HUES64 (cell line): Measurements from ENCODE around the gene ADCY7.

Experiments used
- H3K27ac ChIP-seq: 2 replicates; pipeline ENCODE4 v1.7.0; 2013; ENCODE audit warnings: low read depth, low read length, inconsistent platforms
- H3K27me3 ChIP-seq: 2 replicates; pipeline ENCODE4 v1.6.1; 2013; ENCODE audit warnings: mild to moderate bottlenecking, low read length; ENCODE audit not compliant: insufficient read depth
- H3K36me3 ChIP-seq: 2 replicates; pipeline ENCODE4 v1.6.1; 2013; ENCODE audit warnings: mild to moderate bottlenecking, low read length; ENCODE audit not compliant: insufficient read depth
- H3K4me1 ChIP-seq: 2 replicates; pipeline ENCODE4 v1.6.1; 2013; ENCODE audit warnings: mild to moderate bottlenecking, low read length, moderate library complexity; ENCODE audit not compliant: insufficient read depth
- H3K4me3 ChIP-seq: 2 replicates; pipeline ENCODE4 v1.5.1; 2013; ENCODE audit warnings: mild to moderate bottlenecking, low read length, moderate library complexity
- H3K9ac ChIP-seq: 2 replicates; pipeline ENCODE4 v1.6.1; 2013; ENCODE audit warnings: mild to moderate bottlenecking, low read depth, low read length
- H3K9me3 ChIP-seq: 2 replicates; pipeline ENCODE4 v1.6.1; 2013; ENCODE audit warnings: low read depth, low read length; ENCODE audit not compliant: insufficient read depth
- WGBS: fragments of 150-250, 120-280 bp; methylation state at CpG from one replicate; pipeline ENCODE4 v1.1.7; 2013; ENCODE audit warnings: missing lambda C conversion rate; 5-methylcytosine and 5-hydroxymethylcytosine counted together

The ADCY7 gene

DNA sequence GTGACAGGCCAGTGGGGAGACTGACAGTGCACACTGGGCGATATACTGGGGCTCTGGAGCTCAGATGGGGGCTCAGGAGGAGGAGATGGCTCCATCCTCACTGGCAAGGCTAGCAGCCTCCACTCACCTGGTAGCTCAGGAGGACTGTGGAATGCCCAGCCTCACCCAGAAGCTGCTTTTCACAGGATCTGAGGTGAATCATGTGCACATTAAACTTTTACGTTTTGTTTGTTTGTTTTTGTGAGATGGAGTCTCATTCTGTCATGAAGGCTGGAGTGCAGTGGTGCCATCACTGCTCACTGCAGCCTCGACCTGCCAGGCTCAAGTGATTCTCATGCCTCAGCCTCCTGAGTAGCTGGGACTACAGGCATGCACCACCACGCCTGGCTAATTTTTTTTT, 28.6 kb downstream of the ADCY7 start:
- no peaks in the 10 kb centered on the region for H3K4me1 ChIP-seq
- 92% methylated on average over 3 of the region's 4 CpGs for WGBS
- no peaks in the 10 kb centered on the region for H3K36me3 ChIP-seq

DNA sequence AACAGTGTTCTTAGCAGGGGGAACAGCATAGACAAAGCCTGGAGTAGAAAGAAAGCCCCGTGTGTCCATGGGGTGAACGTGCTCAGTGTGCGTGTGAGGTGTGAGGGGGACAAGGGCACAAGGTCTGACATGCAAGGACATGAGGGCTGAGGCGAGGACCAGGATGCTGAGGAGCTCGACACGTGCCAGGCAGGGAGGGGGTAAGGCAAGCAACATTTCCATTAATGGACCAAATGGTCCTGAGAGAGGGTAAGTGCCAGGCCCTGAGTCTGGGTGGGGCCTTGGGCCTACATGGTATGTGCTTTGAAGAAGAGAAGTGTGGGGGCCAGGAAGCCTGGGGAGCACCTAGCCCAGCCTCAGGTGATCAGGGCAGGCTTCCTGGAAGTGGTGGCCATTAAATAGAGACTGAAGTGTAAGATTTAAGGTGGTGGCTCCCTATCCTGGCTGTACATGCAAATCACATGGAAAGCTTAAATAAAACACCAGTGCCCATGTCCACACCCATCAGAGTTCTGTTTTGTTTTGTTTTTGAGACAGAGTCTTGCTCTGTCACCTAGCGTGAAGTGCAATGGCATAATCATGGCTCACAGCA, 29.3 kb downstream of the ADCY7 start:
- no peaks in the 10 kb centered on the region for H3K4me1 ChIP-seq
- H3K27me3 ChIP-seq: no peaks in the 10 kb centered on the region
- H3K36me3 ChIP-seq: no peaks in the 10 kb centered on the region
- H3K9me3 ChIP-seq: no peaks in the 10 kb centered on the region
- H3K4me3 ChIP-seq: no peak overlapping the region
- no peak overlapping the region for H3K9ac ChIP-seq
- 92% methylated on average over 7 of the region's 7 CpGs for WGBS
- no peak overlapping the region for H3K27ac ChIP-seq

More for the DNA sequence above, 28.6 kb downstream of the ADCY7 start:
- no peak overlapping the region for H3K9ac ChIP-seq
- H3K27me3 ChIP-seq: no peaks in the 10 kb centered on the region
- H3K27ac ChIP-seq: no peak overlapping the region
- no peak overlapping the region for H3K4me3 ChIP-seq
- no peaks in the 10 kb centered on the region for H3K9me3 ChIP-seq

DNA sequence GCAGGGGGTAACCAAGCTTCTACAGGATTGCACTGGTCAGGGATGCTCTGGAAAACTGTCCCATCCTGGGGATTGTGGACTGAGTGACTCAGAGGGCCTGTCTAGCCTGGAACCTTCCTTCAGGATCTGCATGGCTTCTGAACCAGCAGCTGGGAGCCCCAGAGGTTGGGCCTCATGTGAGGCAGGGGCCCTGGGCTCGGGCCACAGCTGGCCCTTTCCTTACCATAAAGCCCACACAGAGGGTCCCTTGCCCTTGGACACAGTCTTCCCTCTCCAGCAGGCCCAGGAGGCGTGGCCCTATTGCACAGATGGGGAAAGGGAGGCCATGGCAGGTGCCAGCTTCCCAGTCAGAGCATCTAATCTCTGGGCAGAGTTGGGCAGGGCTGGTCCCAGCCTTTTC, 30.5 kb downstream of the ADCY7 start:
- H3K9me3 ChIP-seq: no peaks in the 10 kb centered on the region
- H3K27ac ChIP-seq: no peak overlapping the region
- no peaks in the 10 kb centered on the region for H3K4me1 ChIP-seq

DNA sequence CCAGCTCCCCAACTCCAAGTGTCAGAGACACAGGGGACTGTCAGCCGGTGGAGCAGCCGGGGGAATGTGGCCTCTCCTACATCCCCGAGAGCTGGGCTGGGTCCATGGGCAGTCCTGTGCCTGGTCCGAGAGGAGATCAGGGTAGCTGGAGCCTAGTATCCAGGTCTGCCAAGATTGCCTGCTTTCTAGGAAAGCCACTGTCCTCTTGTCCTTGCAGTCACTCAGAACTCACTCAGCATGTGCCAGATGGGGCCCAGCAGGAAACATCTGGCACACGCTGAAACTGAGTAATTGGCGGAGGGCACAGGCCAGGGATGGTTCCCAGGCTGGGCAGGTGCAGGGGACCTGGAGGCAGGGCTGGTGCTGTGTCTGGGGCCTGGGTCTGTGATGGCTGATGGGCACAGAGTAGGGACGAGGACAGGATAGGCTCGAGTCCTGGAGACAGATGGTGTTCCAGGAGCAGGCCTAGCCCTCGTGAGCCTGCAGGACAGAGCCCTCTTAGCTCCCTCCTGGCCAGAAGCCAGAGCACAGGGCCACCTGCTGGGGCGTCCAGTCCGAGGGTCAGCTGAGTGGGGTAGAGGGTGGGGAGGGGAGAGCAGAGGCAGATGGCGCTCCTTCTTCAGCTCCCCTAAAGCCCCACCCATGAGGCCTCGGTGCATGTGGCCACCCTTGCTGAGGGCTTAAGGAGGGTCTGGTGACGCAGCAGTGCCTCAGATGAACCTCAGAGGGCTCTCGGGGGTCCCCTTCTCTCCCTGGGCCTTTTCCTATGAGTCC, 31.1 kb downstream of the ADCY7 start:
- no peak overlapping the region for H3K4me3 ChIP-seq
- H3K9me3 ChIP-seq: no peaks in the 10 kb centered on the region
- no peak overlapping the region for H3K9ac ChIP-seq
- no peak overlapping the region for H3K27ac ChIP-seq
- WGBS: 83% methylated on average over 15 of the region's 15 CpGs
- no peaks in the 10 kb centered on the region for H3K4me1 ChIP-seq
- H3K27me3 ChIP-seq: no peaks in the 10 kb centered on the region
- H3K36me3 ChIP-seq: no peaks in the 10 kb centered on the region

More for the DNA sequence above, 30.5 kb downstream of the ADCY7 start:
- H3K27me3 ChIP-seq: no peaks in the 10 kb centered on the region
- no peak overlapping the region for H3K9ac ChIP-seq
- no peak overlapping the region for H3K4me3 ChIP-seq
- no peaks in the 10 kb centered on the region for H3K36me3 ChIP-seq
- WGBS: 90% methylated on average over 2 of the region's 2 CpGs

DNA sequence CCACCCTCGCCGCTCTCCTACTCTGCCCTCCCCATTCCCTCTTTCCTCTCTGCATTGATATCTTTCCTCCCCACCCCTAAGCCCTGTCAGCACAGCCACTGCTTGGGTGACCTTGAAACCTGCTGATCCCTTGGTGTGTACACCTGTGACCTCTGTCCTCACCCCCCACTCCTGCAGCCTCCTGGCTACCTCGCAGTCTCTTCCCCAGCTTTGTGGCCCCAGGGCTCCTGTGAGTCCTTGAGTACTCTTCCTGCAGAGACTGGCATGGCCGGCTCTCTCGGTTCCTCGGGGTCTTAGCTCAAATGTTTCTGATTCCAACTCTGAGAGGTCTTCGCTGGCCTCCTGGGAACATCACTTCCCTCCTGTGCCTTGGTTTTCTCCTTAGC, 31.7 kb downstream of the ADCY7 start:
- Histone ChIP-seq H3K4me3 (no peak overlapping the region), H3K9me3 (no peaks in the 10 kb centered on the region), H3K9ac (no peak overlapping the region), H3K36me3 (no peaks in the 10 kb centered on the region), H3K27me3 (no peaks in the 10 kb centered on the region), H3K27ac (no peak overlapping the region), H3K4me1 (no peaks in the 10 kb centered on the region)
- 86% methylated on average over 7 of the region's 7 CpGs for WGBS

DNA sequence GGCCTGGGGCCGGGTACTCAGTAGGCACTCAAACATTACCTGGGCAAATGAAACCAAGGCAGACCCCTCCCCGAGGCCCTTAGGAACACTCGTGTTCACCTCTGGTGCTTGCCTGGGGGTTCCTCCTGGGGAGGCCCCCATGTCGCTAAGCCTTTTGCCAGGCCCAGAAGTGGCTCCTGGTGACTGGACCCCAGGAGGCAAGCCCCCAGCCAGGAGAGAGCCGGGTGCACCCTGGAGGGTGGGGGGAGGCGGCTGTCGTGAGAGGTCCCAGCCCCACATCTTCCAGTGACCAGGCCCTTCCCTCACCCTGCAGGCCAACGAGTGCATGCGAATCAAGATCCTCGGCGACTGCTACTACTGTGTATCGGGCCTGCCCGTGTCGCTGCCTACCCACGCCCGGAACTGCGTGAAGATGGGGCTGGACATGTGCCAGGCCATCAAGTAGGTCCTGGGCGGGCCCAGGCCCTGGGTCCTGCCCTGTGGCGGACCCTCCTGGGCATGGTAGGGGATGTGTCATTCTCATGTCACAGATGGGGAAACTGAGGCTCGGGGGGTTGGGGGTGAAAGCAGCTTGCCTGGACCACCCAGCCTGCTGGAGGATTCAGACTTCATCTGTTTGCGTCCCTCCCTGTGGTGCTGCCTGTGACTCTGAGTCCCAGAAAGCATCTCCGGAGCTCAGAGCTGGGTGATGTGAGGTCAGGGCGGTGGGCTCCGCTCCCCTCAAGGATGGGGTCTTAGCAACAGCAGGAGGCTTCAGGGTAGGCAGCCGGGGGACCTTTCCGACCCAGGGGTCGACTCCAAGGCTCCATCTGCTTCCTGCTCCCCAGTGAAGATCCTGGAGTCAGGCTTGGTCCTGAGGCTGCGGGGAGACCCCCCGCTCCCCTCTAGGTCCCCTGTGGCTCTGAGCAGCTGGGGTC, 32.5 kb downstream of the ADCY7 start:
- 91% methylated on average over 29 of the region's 29 CpGs for WGBS
- H3K36me3 ChIP-seq: no peaks in the 10 kb centered on the region

DNA sequence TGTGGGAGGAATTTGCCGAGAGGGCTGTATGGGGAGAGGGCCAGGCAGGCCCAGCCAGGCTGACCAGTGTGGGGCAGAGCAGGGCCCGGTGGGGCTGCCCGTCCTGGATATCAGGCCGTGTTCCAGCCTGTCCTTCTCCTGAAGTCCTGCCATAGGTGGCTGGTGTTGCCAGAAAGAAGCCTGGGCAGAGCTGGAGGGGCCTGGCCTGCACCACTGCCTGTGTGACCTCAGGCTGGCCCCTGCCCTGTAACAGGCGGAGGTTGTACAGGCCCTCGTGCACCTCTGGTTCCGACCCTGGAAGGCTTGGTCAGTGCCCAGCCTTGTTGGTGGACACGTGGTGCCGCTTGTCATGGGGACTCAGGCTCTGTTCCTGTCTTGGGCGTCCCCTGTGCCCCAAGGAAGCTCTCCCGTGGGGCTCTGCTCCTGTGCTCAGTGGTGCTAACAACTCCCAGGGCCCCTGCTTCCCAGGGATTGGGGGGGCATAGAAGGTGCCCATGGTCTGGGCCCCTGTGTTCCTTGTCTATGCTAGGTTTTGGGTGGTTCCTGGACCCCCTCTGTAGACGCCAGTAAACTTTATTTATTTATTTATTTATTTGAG, 33.3 kb downstream of the ADCY7 start:
- no peaks in the 10 kb centered on the region for H3K36me3 ChIP-seq
- H3K9ac ChIP-seq: no peak overlapping the region
- no peaks in the 10 kb centered on the region for H3K4me1 ChIP-seq
- no peaks in the 10 kb centered on the region for H3K27me3 ChIP-seq
- WGBS: 93% methylated on average over 11 of the region's 12 CpGs
- no peaks in the 10 kb centered on the region for H3K9me3 ChIP-seq
- H3K27ac ChIP-seq: no peak overlapping the region
- no peak overlapping the region for H3K4me3 ChIP-seq

More for the DNA sequence above, 32.5 kb downstream of the ADCY7 start:
- no peaks in the 10 kb centered on the region for H3K27me3 ChIP-seq
- H3K27ac ChIP-seq: no peak overlapping the region
- no peak overlapping the region for H3K9ac ChIP-seq
- no peaks in the 10 kb centered on the region for H3K9me3 ChIP-seq
- H3K4me1 ChIP-seq: no peaks in the 10 kb centered on the region
- H3K4me3 ChIP-seq: no peak overlapping the region

DNA sequence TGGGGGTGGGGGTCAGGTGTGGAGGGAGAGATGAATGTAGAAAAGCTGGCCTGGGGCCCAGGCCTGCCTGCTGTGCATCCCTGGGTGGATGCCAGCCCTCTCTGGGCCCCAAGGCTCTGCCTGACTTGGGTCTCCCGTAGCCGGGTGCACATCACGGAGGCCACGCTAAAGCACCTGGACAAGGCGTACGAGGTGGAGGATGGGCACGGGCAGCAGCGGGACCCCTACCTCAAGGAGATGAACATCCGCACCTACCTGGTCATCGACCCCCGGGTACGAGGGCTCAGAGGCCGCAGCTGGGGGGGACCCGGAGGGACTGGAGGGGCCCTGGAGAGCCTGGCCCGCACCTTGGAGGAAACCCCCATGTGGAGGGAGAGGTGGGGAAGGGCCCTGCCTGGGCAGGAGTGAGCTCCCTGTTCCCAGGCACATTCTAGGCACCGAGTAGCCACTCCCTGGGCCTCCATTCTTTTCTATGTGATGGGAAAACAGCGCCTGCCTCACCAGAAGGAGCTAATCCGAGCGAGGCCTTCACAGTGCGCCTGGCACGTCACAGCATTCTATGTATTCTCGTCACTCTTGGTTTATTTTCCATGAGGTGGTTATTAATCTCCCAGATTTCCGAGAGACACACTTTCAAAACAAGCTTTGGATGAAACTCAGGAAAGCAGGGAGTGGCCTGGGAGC, 34.7 kb downstream of the ADCY7 start:
- 95% methylated on average over 23 of the region's 23 CpGs for WGBS
- H3K36me3 ChIP-seq: no peaks in the 10 kb centered on the region
- no peaks in the 10 kb centered on the region for H3K27me3 ChIP-seq
- H3K9me3 ChIP-seq: no peaks in the 10 kb centered on the region
- H3K9ac ChIP-seq: no peak overlapping the region
- no peak overlapping the region for H3K4me3 ChIP-seq
- no peak overlapping the region for H3K27ac ChIP-seq
- no peaks in the 10 kb centered on the region for H3K4me1 ChIP-seq

DNA sequence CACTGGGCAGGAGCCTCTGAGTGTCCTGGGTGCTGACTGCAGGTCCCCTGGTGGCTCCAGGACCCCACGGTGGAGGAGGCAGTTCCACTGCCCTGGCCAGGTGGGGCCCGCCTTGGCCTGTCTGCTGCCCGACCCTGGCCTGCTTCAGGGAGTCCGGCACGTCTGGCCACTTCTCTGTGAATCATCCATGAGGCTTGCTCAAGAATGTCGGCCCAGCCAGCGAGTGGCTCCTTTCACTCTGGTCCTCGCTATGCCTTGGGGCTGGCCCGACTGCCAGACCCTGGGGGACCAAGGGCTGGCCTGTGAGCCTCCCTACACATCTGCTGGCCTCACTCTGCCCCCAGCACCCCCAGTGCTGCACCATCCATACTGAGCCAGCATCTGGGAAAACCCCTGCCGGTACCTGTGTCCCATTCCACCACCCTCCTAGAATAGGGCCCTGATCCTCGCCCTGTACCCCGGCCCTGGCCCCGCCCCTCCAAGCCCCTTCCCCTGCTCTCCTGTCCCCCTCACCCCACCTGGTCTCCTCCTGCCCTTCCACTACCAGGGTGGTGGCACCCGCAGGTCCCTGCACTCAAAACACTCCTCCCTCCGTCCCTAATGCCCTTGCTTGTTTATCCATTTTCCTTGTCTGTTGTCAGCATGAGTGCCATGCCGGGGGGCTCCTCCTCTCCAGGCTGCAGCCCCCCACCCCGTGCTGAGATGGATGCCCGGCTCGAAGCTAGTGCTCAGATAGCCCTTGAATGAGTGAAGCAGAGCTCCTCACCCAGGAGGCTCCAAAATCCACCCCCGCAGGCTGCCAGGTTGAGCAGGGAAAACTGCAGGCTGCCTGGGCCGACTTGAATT, 35.5 kb downstream of the ADCY7 start:
- Histone ChIP-seq H3K36me3 (no peaks in the 10 kb centered on the region), H3K4me3 (no peak overlapping the region), H3K4me1 (no peaks in the 10 kb centered on the region), H3K9ac (no peak overlapping the region), H3K27ac (no peak overlapping the region), H3K9me3 (no peaks in the 10 kb centered on the region), H3K27me3 (no peaks in the 10 kb centered on the region)
- 88% methylated on average over 21 of the region's 21 CpGs for WGBS

DNA sequence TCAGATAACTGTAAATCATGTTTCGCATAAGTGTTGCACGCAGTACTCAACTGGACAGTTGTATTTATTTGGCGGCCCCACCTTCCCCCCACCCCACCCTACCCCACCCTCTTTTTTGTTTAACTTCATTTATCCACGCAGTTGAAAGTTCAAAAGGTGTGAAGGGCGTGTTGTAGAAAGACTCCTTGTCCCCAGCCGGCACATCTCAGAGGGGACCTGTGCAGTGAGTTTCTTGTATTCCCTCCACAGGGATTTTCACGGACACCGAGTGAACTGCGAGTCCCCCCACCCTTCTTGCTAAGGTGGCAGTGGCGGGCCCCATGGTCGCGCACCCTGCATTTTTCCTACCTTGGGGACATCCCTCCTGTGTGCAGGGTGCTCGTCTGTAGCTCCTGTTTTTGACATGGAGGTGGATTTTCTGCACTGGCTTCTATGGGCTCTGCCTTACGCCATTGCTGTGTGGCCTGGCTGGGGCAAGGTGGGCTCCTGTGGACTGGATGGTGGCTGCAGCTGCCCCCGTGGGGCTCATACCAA, 36.2 kb downstream of the ADCY7 start:
- WGBS: 92% methylated on average over 15 of the region's 15 CpGs
- no peaks in the 10 kb centered on the region for H3K36me3 ChIP-seq
- H3K9ac ChIP-seq: no peak overlapping the region
- H3K27ac ChIP-seq: no peak overlapping the region
- H3K4me3 ChIP-seq: no peak overlapping the region
- no peaks in the 10 kb centered on the region for H3K4me1 ChIP-seq
- no peaks in the 10 kb centered on the region for H3K27me3 ChIP-seq
- H3K9me3 ChIP-seq: no peaks in the 10 kb centered on the region
